Omental fat pad (tissue), 4 donors: ENCODE measurements around the gene CCDC174. TPM values are rescaled to one million over a fixed set of nuclear protein-coding genes. Genes with fewer than 3 reads are reported as not detected.

Source experiments
- ATAC-seq: fragments of 150-250 bp; one replicate; pipeline ENCODE4 v1.9.1; 2016; ENCODE audit warnings: mild to moderate bottlenecking, moderate library complexity; ENCODE audit not compliant: low FRiP score
- DNase-seq: peaks from one replicate; pipeline ENCODE4 v3.0.0-alpha.2; 2019; ENCODE audit warnings: low spot score
- total RNA-seq, 4 donors: library from RNA; depleted of rRNA; stranded (reverse); fragments of >200 nt; gene quantifications; one replicate each; pipeline ENCODE4 v1.1.0, GENCODE V29; 2016
- TF ChIP-seq, protein P1 (sequence below), 3 donors: fragments of 450-650 bp; IDR thresholded peaks; one replicate each; pipeline ENCODE4 v1.5.1; 2016 to 2017; ENCODE audit warnings: antibody characterized with exemption in 3 of 3, mild to moderate bottlenecking in 3 of 3, moderate library complexity in 2 of 3

The CCDC174 gene
- total RNA-seq, 4 donors from 2014 or later: 11.0 to 28.1 (median 16.2) TPM

DNA sequence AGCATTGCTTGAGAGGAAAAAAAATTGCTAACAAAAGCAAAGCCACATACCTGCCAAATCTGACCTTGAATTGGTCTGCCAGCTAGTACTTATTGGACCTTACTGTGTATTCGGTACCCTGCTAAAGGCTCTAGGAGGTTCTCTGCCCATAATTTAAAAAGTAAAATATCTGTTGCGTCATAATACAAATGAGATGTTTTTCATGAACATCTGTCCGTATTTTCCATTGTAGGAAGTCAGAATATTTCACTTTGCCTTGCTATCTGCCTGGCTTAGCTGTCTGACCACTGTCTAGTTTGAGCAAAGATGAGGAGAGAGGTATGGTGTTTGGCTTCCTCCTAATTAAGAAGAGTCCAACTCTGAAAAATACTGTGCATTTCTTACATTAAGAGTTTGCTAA, 12.6 kb downstream of the CCDC174 start:
- no peak for DNase-seq
- TF ChIP-seq, protein P1, sequence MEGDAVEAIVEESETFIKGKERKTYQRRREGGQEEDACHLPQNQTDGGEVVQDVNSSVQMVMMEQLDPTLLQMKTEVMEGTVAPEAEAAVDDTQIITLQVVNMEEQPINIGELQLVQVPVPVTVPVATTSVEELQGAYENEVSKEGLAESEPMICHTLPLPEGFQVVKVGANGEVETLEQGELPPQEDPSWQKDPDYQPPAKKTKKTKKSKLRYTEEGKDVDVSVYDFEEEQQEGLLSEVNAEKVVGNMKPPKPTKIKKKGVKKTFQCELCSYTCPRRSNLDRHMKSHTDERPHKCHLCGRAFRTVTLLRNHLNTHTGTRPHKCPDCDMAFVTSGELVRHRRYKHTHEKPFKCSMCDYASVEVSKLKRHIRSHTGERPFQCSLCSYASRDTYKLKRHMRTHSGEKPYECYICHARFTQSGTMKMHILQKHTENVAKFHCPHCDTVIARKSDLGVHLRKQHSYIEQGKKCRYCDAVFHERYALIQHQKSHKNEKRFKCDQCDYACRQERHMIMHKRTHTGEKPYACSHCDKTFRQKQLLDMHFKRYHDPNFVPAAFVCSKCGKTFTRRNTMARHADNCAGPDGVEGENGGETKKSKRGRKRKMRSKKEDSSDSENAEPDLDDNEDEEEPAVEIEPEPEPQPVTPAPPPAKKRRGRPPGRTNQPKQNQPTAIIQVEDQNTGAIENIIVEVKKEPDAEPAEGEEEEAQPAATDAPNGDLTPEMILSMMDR (IDR thresholded peaks at IDR 0.05): no peak
- ATAC-seq: no peak

DNA sequence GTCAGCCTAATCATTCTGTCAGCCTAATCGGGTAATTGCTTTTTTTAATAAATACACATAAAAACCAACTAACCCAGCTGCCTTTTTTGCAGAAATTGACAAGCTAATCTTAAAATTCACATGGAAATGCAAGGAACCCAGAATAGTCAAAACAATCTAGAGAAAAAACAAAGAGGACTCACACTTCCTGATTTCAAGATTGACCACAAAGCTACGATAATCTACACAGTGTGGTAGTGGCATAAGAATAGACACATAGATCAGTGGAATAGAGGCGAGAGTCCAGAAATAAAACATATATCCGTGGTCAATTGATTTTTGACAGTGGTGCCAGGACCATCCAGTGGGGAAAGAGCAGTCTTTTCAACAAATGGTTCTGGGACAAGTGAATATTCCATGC, 21.0 kb downstream of the CCDC174 start:
- ATAC-seq: no peak
- TF ChIP-seq, protein P1 (IDR thresholded peaks at IDR 0.05): no peak
- DNase-seq: no peak

DNA sequence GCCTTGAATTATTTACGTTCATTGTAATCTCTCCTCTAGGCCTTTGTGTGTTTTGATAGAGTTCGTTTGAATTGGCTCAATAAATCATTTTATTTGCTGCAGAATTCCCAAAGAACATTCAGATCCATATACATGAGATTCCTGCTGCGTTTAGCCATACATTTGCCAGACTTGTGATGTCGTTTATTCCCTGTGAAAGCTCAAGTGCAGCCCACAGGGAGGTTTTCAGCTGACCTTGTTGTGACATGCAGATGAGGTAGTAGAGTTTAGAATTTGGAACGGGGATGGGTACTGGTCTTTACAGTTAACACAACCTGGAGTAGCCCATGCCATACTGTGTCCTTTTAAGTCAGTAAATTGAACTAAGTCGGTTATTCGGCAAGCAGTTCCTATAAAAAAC, 23.3 kb downstream of the CCDC174 start, which contains the start of gene C3orf20:
Gene C3orf20, plus strand, starts transcription at position 301 of the 400 bp plus-strand sequence. CDS start 7,573 bp downstream, outside the sequence.
- DNase-seq (no peak), ATAC-seq (no peak)
- TF ChIP-seq, protein P1 (IDR thresholded peaks at IDR 0.05): no peak

DNA sequence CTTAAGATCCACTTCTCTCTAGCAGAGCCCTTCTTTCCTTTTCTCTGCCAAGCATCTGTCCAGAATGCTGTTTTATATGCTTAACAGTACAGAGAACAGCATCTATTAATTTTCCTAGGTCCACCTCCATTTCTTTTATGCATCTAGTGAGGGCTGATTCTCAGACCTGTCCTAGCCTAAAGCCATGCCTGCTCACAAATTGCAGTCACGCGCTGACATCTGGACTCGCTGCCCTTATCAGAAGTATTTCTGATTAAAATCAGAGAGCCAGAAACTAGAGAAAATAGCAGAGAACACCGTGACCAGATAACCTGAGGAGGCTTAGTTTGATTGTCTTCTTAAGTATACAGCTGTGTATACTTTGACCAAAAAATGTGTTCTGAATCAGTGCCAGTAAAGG, 25.3 kb downstream of the CCDC174 start:
- no peak for DNase-seq
- TF ChIP-seq, protein P1 (IDR thresholded peaks at IDR 0.05): no peak
- no peak for ATAC-seq

DNA sequence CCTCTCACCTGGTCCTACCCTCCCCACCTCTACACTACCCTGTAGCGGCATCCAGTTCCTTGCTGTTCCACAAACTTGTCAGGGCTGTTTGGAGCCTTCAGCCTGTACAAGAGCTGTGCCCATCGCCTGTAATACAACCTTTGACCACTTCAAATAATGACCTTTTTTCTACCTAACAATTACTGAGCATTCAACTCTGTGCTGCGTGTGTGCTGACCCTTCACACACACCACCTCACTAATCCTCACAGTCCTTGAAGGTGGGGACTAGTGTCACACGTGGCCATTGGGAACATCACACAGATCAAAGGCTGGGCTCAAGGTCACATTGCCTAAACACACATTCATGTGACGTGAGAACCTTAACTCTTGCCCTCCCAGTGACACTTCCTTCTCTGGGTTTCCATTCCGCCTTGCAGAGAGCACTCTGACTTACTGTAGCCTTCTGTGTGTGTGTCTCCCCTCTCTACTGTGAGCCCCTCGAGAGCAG, 26.5 kb downstream of the CCDC174 start:
- no peak for DNase-seq
- TF ChIP-seq, protein P1 (IDR thresholded peaks at IDR 0.05): no peak
- ATAC-seq: no peak

DNA sequence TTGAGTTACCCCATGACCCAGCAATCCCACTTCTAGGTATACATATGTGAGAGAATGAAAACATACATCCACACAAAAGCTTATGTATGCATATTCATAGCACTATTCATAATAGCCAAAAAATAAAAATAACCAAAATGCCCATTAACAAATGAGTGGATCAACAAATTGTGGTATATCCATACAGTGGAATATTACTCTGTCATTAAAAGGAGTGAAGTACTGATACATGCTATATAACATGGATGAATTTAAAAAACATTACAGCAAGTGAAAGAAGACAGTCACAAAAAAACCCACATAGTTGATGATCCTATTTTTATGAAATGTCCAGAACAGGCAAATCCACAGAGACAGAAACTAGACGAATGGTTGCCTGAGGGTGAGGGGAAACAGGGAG, 28.6 kb downstream of the CCDC174 start:
- ATAC-seq (no peak), DNase-seq (no peak)
- TF ChIP-seq, protein P1 (IDR thresholded peaks at IDR 0.05): no peak

DNA sequence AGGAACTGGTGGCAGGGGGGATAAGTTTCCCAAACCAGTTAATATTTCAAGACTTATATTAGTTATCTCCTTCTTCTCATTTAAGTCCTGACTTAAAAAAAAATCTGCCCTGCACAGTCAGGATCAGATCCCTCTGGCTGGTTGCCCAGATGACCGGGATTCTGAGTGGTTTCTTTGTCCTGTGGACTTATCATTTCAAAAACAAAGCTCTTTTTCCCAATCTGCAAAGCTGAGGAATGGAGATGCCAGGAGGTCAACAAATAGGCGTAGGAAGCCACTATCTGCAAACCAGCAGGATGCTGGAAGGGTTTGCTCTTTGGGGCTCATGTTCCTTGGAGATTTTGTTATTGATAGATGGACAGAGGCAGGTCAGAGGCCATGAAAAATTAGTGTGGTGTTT, 29.2 kb downstream of the CCDC174 start:
- ATAC-seq (no peak), DNase-seq (no peak)
- TF ChIP-seq, protein P1 (IDR thresholded peaks at IDR 0.05): no peak
